ENCODE measurements around the gene NKAIN1.
"Not testable (repeated sequence)": the region's sequence is repeated elsewhere in the genome, so short reads cannot be mapped to it uniquely, and the experiment has no call there.

NKAIN1 gene

DNA sequence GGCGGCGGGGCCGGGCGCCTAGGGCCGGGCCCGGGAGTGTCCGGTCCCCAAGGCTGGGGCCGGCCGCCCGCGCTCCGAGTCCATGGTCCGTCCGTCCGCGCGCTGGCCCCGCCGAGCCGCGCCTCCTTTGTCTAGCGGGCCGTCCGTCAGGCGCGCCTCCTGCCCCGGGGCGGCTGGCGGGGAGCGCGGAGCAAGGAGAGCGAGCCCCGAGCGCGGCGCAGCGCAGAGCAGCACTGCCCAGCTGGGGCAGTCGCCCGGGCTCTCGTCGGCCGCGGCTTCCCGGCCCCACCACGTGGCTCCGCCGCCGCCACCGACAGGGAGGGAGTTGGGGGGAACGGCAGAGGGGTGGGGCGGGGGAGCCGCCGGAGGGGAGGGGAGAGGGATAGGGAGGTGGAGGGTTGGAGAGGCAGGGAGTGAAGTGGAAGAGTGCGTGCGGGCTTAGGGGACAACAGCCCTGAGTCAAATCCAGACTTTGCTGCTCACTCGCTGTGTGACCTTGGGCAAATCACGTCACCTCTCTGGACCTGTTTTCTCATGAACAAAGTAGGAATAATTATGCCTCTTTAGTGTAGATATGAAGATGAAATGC, at the start of gene NKAIN1:
TSS of gene NKAIN1 (minus strand) at position 235 of the 589 bp plus-strand sequence. CDS start 340 bp downstream, outside the sequence.
- H3K36me3 ChIP-seq, result no peaks in the 10 kb centered on the region
- H3K9me3 ChIP-seq (replicated peaks in 1 of 11), result no peaks in the 10 kb centered on the region
- no peak within 1 kb of the TSS for H3K27ac ChIP-seq
- peak within 1 kb of the TSS in 5 of 11 experiments; percentile 15 to 56 (median 29); a peak in 3 of 22 replicates for H3K9ac ChIP-seq
- peaks cover 0 to 26% (median 16%) of the 10 kb centered on the region in 11 experiments; a peak in 13 of 22 replicates for H4K20me1 ChIP-seq
- H3K4me1 ChIP-seq, result peaks cover 6 to 18% (median 16%) of the 10 kb centered on the region in 10 experiments
- H3K4me2 ChIP-seq, result peak within 1 kb of the TSS; percentile 73 to 97 (median 87)
- TF ChIP-seq Cebpa-rat (IDR thresholded peaks at IDR 0.05), result no peak
- peak within 1 kb of the TSS; percentile 47 to 69 (median 56) for H3K4me3 ChIP-seq
- H3K27me3 ChIP-seq, result peaks cover 53 to 72% (median 63%) of the 10 kb centered on the region in 11 experiments

DNA sequence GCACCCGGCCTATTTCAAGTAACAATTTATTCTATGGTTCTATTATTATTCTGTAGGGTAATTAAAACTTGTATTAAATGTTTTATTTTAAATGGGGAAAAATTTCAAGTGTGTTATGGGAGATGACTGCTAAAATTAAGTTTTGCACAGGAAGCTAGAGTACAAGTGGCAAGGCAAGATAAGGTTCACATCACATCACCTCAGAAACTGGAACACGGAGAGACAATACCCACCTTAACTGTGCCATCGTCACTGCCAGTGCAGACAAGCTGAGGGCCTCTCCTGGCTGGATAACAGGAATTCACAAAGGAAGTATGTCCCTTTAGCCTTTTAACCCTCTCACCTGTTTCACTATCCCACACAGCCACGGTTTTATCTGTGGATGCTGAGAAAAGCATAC, 49.3 kb upstream of the NKAIN1 start:
- H3K27ac ChIP-seq, result no peak overlapping the region
- no peak for TF ChIP-seq Cebpa-rat (IDR thresholded peaks at IDR 0.05)
- no peaks in the 10 kb centered on the region for H3K9me3 ChIP-seq (replicated peaks in 1 of 11)
- H4K20me1 ChIP-seq, result peaks cover 0 to 71% (median 39%) of the 10 kb centered on the region in 11 experiments; a peak in 16 of 22 replicates
- no peaks in the 10 kb centered on the region for H3K27me3 ChIP-seq
- H3K36me3 ChIP-seq, result peaks cover 82 to 100% (median 99%) of the 10 kb centered on the region in 11 experiments
- H3K4me3 ChIP-seq, result no peak overlapping the region
- no peak overlapping the region for H3K4me2 ChIP-seq
- no peaks in the 10 kb centered on the region for H3K4me1 ChIP-seq
- H3K9ac ChIP-seq, result no peak overlapping the region

- not testable (repeated sequence) for H3K4me3 ChIP-seq; H3K27me3 ChIP-seq; H3K4me1 ChIP-seq; H3K9ac ChIP-seq; H3K9me3 ChIP-seq (replicated peaks in 1 of 11); H3K4me2 ChIP-seq; H3K27ac ChIP-seq
- H4K20me1 ChIP-seq, result peaks cover 0 to 71% (median 32%) of the 10 kb centered on the region in 11 experiments; a peak in 15 of 22 replicates
- H3K36me3 ChIP-seq, result peaks cover 82 to 100% (median 99%) of the 10 kb centered on the region in 11 experiments
These were observed 48.1 kb upstream of the NKAIN1 start for GRCh38 chr1:31287791-31288190.

GRCh38 chr1:31282426-31282825, 42.7 kb upstream of the NKAIN1 start:
- H3K36me3 ChIP-seq, result peaks cover 87 to 100% (median 98%) of the 10 kb centered on the region in 11 experiments
- H3K27me3 ChIP-seq, H3K4me2 ChIP-seq: not testable (repeated sequence)

GRCh38 chr1:31273619-31274018, 33.9 kb upstream of the NKAIN1 start:
- Histone ChIP-seq H3K4me3 (no peak overlapping the region), H3K27ac (no peak overlapping the region), H4K20me1 (peaks cover 2 to 78% (median 57%) of the 10 kb centered on the region in 11 experiments; a peak in 19 of 22 replicates), H3K9ac (no peak overlapping the region), H3K4me1 (no peaks in the 10 kb centered on the region), H3K4me2 (no peak overlapping the region), H3K36me3 (peaks cover 92 to 100% (median 97%) of the 10 kb centered on the region in 11 experiments), H3K9me3 (replicated peaks in 1 of 11) (no peaks in the 10 kb centered on the region), H3K27me3 (no peaks in the 10 kb centered on the region)
- TF ChIP-seq Cebpa-rat (IDR thresholded peaks at IDR 0.05), result no peak

More at GRCh38 chr1:31282426-31282825, 42.7 kb upstream of the NKAIN1 start:
- H3K4me3 ChIP-seq; H3K27ac ChIP-seq; H3K9ac ChIP-seq; H3K9me3 ChIP-seq (replicated peaks in 1 of 11); H3K4me1 ChIP-seq: not testable (repeated sequence)
- peaks cover 0 to 62% (median 17%) of the 10 kb centered on the region in 11 experiments; a peak in 15 of 22 replicates for H4K20me1 ChIP-seq

DNA sequence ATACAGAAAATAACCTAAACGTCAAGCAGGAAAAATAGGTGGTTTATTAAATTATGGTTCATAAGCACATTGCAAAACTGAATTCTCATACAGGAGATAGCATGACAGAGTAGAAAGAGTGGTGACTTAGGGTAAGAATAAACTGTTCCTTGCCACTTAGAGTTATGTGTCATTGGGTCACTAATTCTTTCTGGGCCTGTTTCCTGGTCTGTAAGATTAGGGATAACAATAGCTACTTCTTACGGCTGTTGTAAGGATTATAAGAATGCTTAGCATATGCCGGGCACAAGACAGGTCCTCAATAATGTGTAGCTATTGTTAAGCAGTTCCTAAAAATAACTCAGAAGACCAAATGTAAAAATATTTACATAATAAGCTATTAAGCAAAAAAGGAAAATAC, 32.7 kb upstream of the NKAIN1 start:
- TF ChIP-seq Cebpa-rat (IDR thresholded peaks at IDR 0.05), result no peak
- Histone ChIP-seq H3K36me3 (peaks cover 92 to 100% (median 97%) of the 10 kb centered on the region in 11 experiments), H3K9me3 (replicated peaks in 1 of 11) (no peaks in the 10 kb centered on the region), H3K4me2 (no peak overlapping the region), H3K27ac (no peak overlapping the region), H4K20me1 (peaks cover 2 to 72% (median 46%) of the 10 kb centered on the region in 11 experiments; a peak in 19 of 22 replicates), H3K4me1 (no peaks in the 10 kb centered on the region), H3K27me3 (no peaks in the 10 kb centered on the region), H3K9ac (no peak overlapping the region), H3K4me3 (no peak overlapping the region)

GRCh38 chr1:31266547-31266946, 26.9 kb upstream of the NKAIN1 start:
- Histone ChIP-seq H3K4me3 (no peak overlapping the region), H3K9ac (no peak overlapping the region), H3K27ac (no peak overlapping the region), H4K20me1 (peaks cover 0 to 22% (median 9%) of the 10 kb centered on the region in 11 experiments; a peak in 11 of 22 replicates), H3K4me1 (no peaks in the 10 kb centered on the region), H3K36me3 (peaks cover 97 to 100% (median 99%) of the 10 kb centered on the region in 11 experiments), H3K27me3 (no peaks in the 10 kb centered on the region), H3K9me3 (replicated peaks in 1 of 11) (no peaks in the 10 kb centered on the region), H3K4me2 (no peak overlapping the region)
- no peak for TF ChIP-seq Cebpa-rat (IDR thresholded peaks at IDR 0.05)

DNA sequence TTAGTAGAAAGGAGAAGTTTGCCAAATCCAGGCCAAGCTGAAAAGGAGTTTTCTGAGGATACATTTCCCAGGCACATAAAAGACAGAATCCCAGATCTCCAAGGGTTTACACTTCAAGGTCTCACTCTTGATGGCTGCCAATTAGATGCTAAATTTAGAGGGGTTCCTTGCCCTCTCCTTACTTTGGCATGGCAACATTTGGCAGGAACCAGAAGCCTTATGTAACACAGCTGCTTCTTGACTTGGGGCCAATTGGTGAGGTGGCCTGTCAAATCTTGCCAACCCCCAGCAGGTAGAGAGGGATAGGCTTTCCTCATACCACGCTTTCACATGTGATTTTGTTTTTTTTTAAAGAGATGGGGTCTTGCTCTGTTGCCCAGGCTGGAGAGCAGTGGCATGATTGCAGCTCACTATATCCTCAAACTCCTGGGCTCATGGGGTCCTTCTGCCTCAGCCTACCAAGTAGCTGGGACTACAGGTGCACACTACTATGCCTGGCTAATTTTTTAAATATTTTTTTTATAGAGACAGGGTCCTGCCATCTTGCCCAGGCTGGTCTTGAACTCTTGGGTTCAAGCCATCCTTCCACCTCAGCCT, 25.2 kb upstream of the NKAIN1 start:
- Histone ChIP-seq H3K9ac (no peak overlapping the region), H3K36me3 (peaks cover 97 to 100% (median 99%) of the 10 kb centered on the region in 11 experiments), H3K27ac (no peak overlapping the region), H3K4me2 (no peak overlapping the region), H3K27me3 (no peaks in the 10 kb centered on the region), H4K20me1 (peaks cover 0 to 17% (median 0%) of the 10 kb centered on the region in 11 experiments; a peak in 6 of 22 replicates), H3K4me3 (no peak overlapping the region), H3K9me3 (replicated peaks in 1 of 11) (no peaks in the 10 kb centered on the region), H3K4me1 (no peaks in the 10 kb centered on the region)
- TF ChIP-seq Cebpa-rat (IDR thresholded peaks at IDR 0.05), result no peak

DNA sequence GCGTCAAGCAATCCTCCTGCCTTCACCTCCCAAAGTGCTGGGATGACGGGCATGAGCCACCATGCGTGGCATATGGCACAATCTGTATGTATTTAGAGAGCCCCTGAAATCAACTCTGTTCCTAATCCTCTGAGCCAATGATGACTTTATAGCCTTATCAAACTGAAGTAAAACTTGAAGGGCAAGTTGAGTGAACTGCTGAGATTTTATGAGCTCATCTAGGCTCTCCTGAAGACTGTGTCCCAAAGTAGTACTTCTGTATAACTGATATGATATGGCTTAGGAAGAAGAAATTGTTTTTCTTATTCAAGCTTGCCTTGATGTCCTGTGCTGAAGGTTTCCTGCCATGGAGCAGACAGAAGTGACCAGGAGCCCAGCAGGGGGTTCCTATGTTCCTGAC, 23.7 kb upstream of the NKAIN1 start:
- Histone ChIP-seq H3K36me3 (peaks cover 97 to 100% (median 99%) of the 10 kb centered on the region in 11 experiments), H3K4me1 (no peaks in the 10 kb centered on the region), H3K27me3 (no peaks in the 10 kb centered on the region), H3K27ac (no peak overlapping the region), H4K20me1 (peaks cover 0 to 17% (median 0%) of the 10 kb centered on the region in 11 experiments; a peak in 6 of 22 replicates), H3K4me3 (no peak overlapping the region), H3K4me2 (no peak overlapping the region), H3K9ac (no peak overlapping the region), H3K9me3 (replicated peaks in 1 of 11) (no peaks in the 10 kb centered on the region)
- TF ChIP-seq Cebpa-rat (IDR thresholded peaks at IDR 0.05), result no peak

- H3K36me3 ChIP-seq, result peaks cover 97 to 100% (median 99%) of the 10 kb centered on the region in 11 experiments
- H3K9me3 ChIP-seq (replicated peaks in 1 of 11), result not testable (repeated sequence)
These were observed 22.7 kb upstream of the NKAIN1 start for GRCh38 chr1:31262393-31262792.

More at GRCh38 chr1:31262393-31262792, 22.7 kb upstream of the NKAIN1 start:
- H3K4me1 ChIP-seq, H3K4me3 ChIP-seq, H3K27me3 ChIP-seq, H3K4me2 ChIP-seq, H3K27ac ChIP-seq, H3K9ac ChIP-seq: not testable (repeated sequence)
- H4K20me1 ChIP-seq, result peaks cover 0 to 17% (median 0%) of the 10 kb centered on the region in 11 experiments; a peak in 5 of 22 replicates
